GM19455 (cell line): ENCODE data around the gene PXT1.
"Not testable (repeated sequence)": the region's sequence is repeated elsewhere in the genome, so short reads cannot be mapped to it uniquely, and the experiment has no call there.

Experiments used
- ATAC-seq: cut with Tn5 transposase; IDR thresholded peaks from one replicate; pipeline ENCODE4 v1.9.1; 2021; ENCODE audit not compliant: unreplicated experiment

The PXT1 gene

GRCh38 chr6:36442671-36443470 is at the start of gene PXT1, which contains the start of gene KCTD20:
Gene PXT1, minus strand, starts transcription at chr6:36442854. Its CDS starts 16,772 bp downstream, at chr6:36426082.
Gene KCTD20, plus strand, starts transcription at chr6:36443000. Its CDS starts 27,098 bp downstream, at chr6:36470098.
- ATAC-seq = peak; percentile 86

- ATAC-seq = no peak
Measured at GRCh38 chr6:36492092-36492491, 49.4 kb upstream of the PXT1 start.

- no peak for ATAC-seq
Measured at GRCh38 chr6:36491378-36491965, 48.8 kb upstream of the PXT1 start.

GRCh38 chr6:36489426-36489825 is 46.8 kb upstream of the PXT1 start:
- ATAC-seq = no peak

GRCh38 chr6:36488221-36488620 is 45.6 kb upstream of the PXT1 start:
- ATAC-seq = no peak

GRCh38 chr6:36487698-36488097 is 45.0 kb upstream of the PXT1 start:
- ATAC-seq = no peak

- no peak for ATAC-seq
Measured at GRCh38 chr6:36484736-36485135, 42.1 kb upstream of the PXT1 start.

- not testable (repeated sequence) for ATAC-seq
Measured at GRCh38 chr6:36483326-36483725, 40.7 kb upstream of the PXT1 start.

GRCh38 chr6:36479256-36479655 is 36.6 kb upstream of the PXT1 start:
- ATAC-seq = no peak

- ATAC-seq = no peak
Measured at GRCh38 chr6:36478051-36478526, 35.4 kb upstream of the PXT1 start.

- no peak for ATAC-seq
Measured at GRCh38 chr6:36469946-36470345, 27.3 kb upstream of the PXT1 start.

GRCh38 chr6:36469148-36469661 is 26.6 kb upstream of the PXT1 start:
- ATAC-seq = no peak

GRCh38 chr6:36467625-36468024 is 25.0 kb upstream of the PXT1 start:
- ATAC-seq = no peak

GRCh38 chr6:36464233-36464632 is 21.6 kb upstream of the PXT1 start:
- ATAC-seq = no peak

GRCh38 chr6:36463676-36464075 is 21.0 kb upstream of the PXT1 start:
- ATAC-seq = no peak

- ATAC-seq = no peak
Measured at GRCh38 chr6:36461646-36462045, 19.0 kb upstream of the PXT1 start.

- ATAC-seq = no peak
Measured at GRCh38 chr6:36460916-36461315, 18.3 kb upstream of the PXT1 start.

GRCh38 chr6:36459501-36459900 is 16.8 kb upstream of the PXT1 start:
- ATAC-seq = no peak

GRCh38 chr6:36455486-36456027 is 12.9 kb upstream of the PXT1 start:
- ATAC-seq = no peak

GRCh38 chr6:36452897-36453296 is 10.2 kb upstream of the PXT1 start:
- not testable (repeated sequence) for ATAC-seq

- ATAC-seq = not testable (repeated sequence)
Measured at GRCh38 chr6:36449173-36449572, 6.5 kb upstream of the PXT1 start.

GRCh38 chr6:36445621-36446020 is 3.0 kb upstream of the PXT1 start:
- no peak for ATAC-seq
